ENCODE data around the gene SMURF1.

- no peak for TF ChIP-seq POLR2A (IDR thresholded peaks at IDR 0.05; ENCODE audit: low read depth, low read length)
- TF ChIP-seq POLR2AphosphoS5 (IDR thresholded peaks at IDR 0.05; ENCODE audit: low read depth, low read length) = no peak
Measured at GRCh38 chr7:99098286-99098823, 45.6 kb downstream of the SMURF1 start.
